ENCODE results near the gene KANK3. TPM values are rescaled to one million over a fixed set of nuclear protein-coding genes. Genes with fewer than 3 reads are reported as not detected.

The KANK3 gene
- total and polyA plus RNA-seq, 9 of the 15 experiments (the other 6 are each of a cell fraction or from before 2014, with no cell fraction given), result 0.03 to 0.40 (median 0.08) TPM; not detected in 6

GRCh38 chr19:8386990-8387389 lies 43.9 kb upstream of the KANK3 start (continued):
- TF ChIP-seq ZNF324 (CRISPR knock-in tag; IDR thresholded peaks at IDR 0.05), result no peak
- no peak for TF ChIP-seq BRCA1 (IDR thresholded peaks at IDR 0.05)
- TF ChIP-seq BRCA1 (CRISPR knock-in tag; IDR thresholded peaks at IDR 0.05), result no peak
- no peak for TF ChIP-seq ARID3B (CRISPR knock-in tag; IDR thresholded peaks at IDR 0.05; ENCODE audit: borderline replicate concordance)
- TF ChIP-seq TAF9B (IDR thresholded peaks at IDR 0.05; ENCODE audit: partially characterized antibody), result no peak
- no peak for TF ChIP-seq HMGXB4 (CRISPR knock-in tag; IDR thresholded peaks at IDR 0.05)
- TF ChIP-seq DEAF1 (CRISPR knock-in tag; IDR thresholded peaks at IDR 0.05), result no peak
- TF ChIP-seq ETV1 (tag; conservative IDR thresholded peaks at IDR 0.05; ENCODE audit: low read depth), result peak; percentile 35; the same call in 1 of the 2 replicates
- TF ChIP-seq RAD21 (CRISPR knock-in tag; conservative IDR thresholded peaks at IDR 0.05 in 1 of 2, IDR thresholded peaks at IDR 0.05 in 1 of 2), result no peak
- no peak for TF ChIP-seq LEF1 (IDR thresholded peaks at IDR 0.05)
- no peak for TF ChIP-seq ATF1 (CRISPR knock-in tag; IDR thresholded peaks at IDR 0.05)
- TF ChIP-seq ATF1 (tag; IDR thresholded peaks at IDR 0.05), result no peak
- TF ChIP-seq ZNF830 (CRISPR knock-in tag; IDR thresholded peaks at IDR 0.05), result no peak
- no peak for TF ChIP-seq KLF16 (IDR thresholded peaks at IDR 0.05)
- TF ChIP-seq GATA2 (CRISPR knock-in tag; IDR thresholded peaks at IDR 0.05), result no peak
- TF ChIP-seq ETS1 (conservative IDR thresholded peaks at IDR 0.05; ENCODE audit: control insufficient read depth, low read depth, low read length), result no peak
- no peak for TF ChIP-seq NFATC3 (IDR thresholded peaks at IDR 0.05)
- no peak for TF ChIP-seq TBL1XR1 (IDR thresholded peaks at IDR 0.05; ENCODE audit: low read length in 2 of 2)

Data from K562 (cell line).